Measurements from ENCODE around the gene BCAS1.
"Not testable (repeated sequence)": the region's sequence is repeated elsewhere in the genome, so short reads cannot be mapped to it uniquely, and the experiment has no call there.

The BCAS1 gene

GRCh38 chr20:54013471-54013870, 56.9 kb downstream of the BCAS1 start:
- no peak for DNase-seq

GRCh38 chr20:54011346-54011745, 59.0 kb downstream of the BCAS1 start:
- no peak for DNase-seq

- DNase-seq, result not testable (repeated sequence)
Measured at GRCh38 chr20:54006216-54006615, 64.2 kb downstream of the BCAS1 start.

- no peak for DNase-seq
Measured at GRCh38 chr20:54005524-54005923, 64.9 kb downstream of the BCAS1 start.

- no peak for DNase-seq
Measured at GRCh38 chr20:54004445-54004844, 65.9 kb downstream of the BCAS1 start.

GRCh38 chr20:54002741-54003140, 67.7 kb downstream of the BCAS1 start:
- DNase-seq, result no peak

GRCh38 chr20:54002056-54002575, 68.3 kb downstream of the BCAS1 start:
- no peak for DNase-seq

GRCh38 chr20:54000914-54001313, 69.5 kb downstream of the BCAS1 start:
- no peak for DNase-seq

- DNase-seq, result no peak
Measured at GRCh38 chr20:54000262-54000661, 70.1 kb downstream of the BCAS1 start.

- DNase-seq, result no peak
Measured at GRCh38 chr20:53999077-53999476, 71.3 kb downstream of the BCAS1 start.

- DNase-seq, result no peak
Measured at GRCh38 chr20:53996584-53997486, 73.6 kb downstream of the BCAS1 start.

GRCh38 chr20:53995949-53996348, 74.4 kb downstream of the BCAS1 start:
- DNase-seq, result no peak

- no peak for DNase-seq
Measured at GRCh38 chr20:53994088-53994487, 76.3 kb downstream of the BCAS1 start.

- no peak for DNase-seq
Measured at GRCh38 chr20:53993310-53993709, 77.1 kb downstream of the BCAS1 start.

GRCh38 chr20:53990768-53991450, 79.5 kb downstream of the BCAS1 start:
- no peak for DNase-seq

- no peak for DNase-seq
Measured at GRCh38 chr20:53990003-53990402, 80.4 kb downstream of the BCAS1 start.

- no peak for DNase-seq
Measured at GRCh38 chr20:53989401-53989800, 81.0 kb downstream of the BCAS1 start.

- DNase-seq, result no peak
Measured at GRCh38 chr20:53986037-53986650, 84.2 kb downstream of the BCAS1 start.

GRCh38 chr20:53985150-53985518, 85.3 kb downstream of the BCAS1 start:
- no peak for DNase-seq

- no peak for DNase-seq
Measured at GRCh38 chr20:53984356-53985149, 85.8 kb downstream of the BCAS1 start.

GRCh38 chr20:53983401-53983800, 87.0 kb downstream of the BCAS1 start:
- DNase-seq, result no peak

- no peak for DNase-seq
Measured at GRCh38 chr20:53982624-53983023, 87.8 kb downstream of the BCAS1 start.

Data from central memory CD4-positive, alpha-beta T cell (primary cell).